K562 (cell line): ENCODE measurements around the gene ZNF521. TPM values are rescaled to one million over a fixed set of nuclear protein-coding genes. Genes with fewer than 3 reads are reported as not detected.

Source experiments
- ATAC-seq: fragments of 200-7000 bp; cut with Tn5 transposase; 3 replicates; pipeline ENCODE4 v1.9.1; 2020; ENCODE audit warnings: moderate library complexity
- BruUV-seq: library from RNA; stranded (reverse); fragments of 400-500 nt; replicated peaks from 2 replicates; lab custom pipeline; 2021; lab: Mats Ljungman, UMichigan
- CTCF ChIA-PET: fragments of 300-600 bp; formaldehyde crosslinking; extraction: SDS; loops from one replicate; lab custom pipeline; 2021; ENCODE audit warnings: low intra/inter-chr PET ratio; lab: Yijun Ruan, JAX
- POLR2A ChIA-PET: fragments of 300-600, 350-650 bp; sonication (Branson Sonifier 250); formaldehyde crosslinking; extraction: SDS; loops from one replicate; lab custom pipeline; 2021; ENCODE audit warnings: antibody characterized with exemption, inconsistent platforms; lab: Yijun Ruan, JAX
- DNase-seq, 4 experiments: peaks; one replicate each; pipeline versions ENCODE4 v3.0.0 to v3.0.0-alpha.2; 2011 to 2018; ENCODE audit warnings: low spot score in 3 of 4, mixed read lengths in 3 of 4; ENCODE audit errors: extremely low read depth in 1 of 4
- FAIRE-seq: peaks from 2 replicates; lab custom pipeline; 2011; peaks lifted over from hg19 to GRCh38; lab: Jason Lieb, UNC
- H2AFZ ChIP-seq: 2 replicates; pipeline ENCODE4 v1.6.0; 2011; ENCODE audit warnings: low read depth, low read length, control low read depth, inconsistent platforms
- H3K27ac ChIP-seq: fragments of 200-600 bp; 3 replicates; pipeline ENCODE4 v1.8.0; 2011; ENCODE audit warnings: low read depth, mild to moderate bottlenecking, control low read depth, inconsistent platforms, low read length, moderate library complexity, mixed read lengths; ENCODE audit errors: extremely low read depth
- H3K27me3 ChIP-seq, 2 experiments: fragments of 300-600 bp in 1 of 2; 2 replicates in 1 of 2; 3 replicates in 1 of 2; pipeline versions ENCODE4 v1.6.0 to v1.8.0; 2011; ENCODE audit warnings: inconsistent platforms in 2 of 2, low read length in 2 of 2, mild to moderate bottlenecking in 1 of 2, mixed read lengths in 1 of 2, moderate library complexity in 1 of 2; ENCODE audit not compliant: control insufficient read depth in 2 of 2, insufficient read depth in 2 of 2
- H3K36me3 ChIP-seq: fragments of 300-600 bp; 3 replicates; pipeline ENCODE4 v1.8.0; 2011; ENCODE audit warnings: mild to moderate bottlenecking, low read length, inconsistent platforms; ENCODE audit not compliant: control insufficient read depth, insufficient read depth
- H3K4me1 ChIP-seq, 2 experiments: fragments of 200-600 bp in 1 of 2; replicated peaks in 1 of 2; 2 replicates in 1 of 2; 3 replicates in 1 of 2; pipeline versions ENCODE4 v1.5.1 to v1.8.0; 2011; ENCODE audit warnings: inconsistent platforms in 2 of 2, low read length in 2 of 2, mild to moderate bottlenecking in 1 of 2, mixed read lengths in 1 of 2, moderate library complexity in 1 of 2; ENCODE audit not compliant: control insufficient read depth in 2 of 2, insufficient read depth in 2 of 2
- H3K4me2 ChIP-seq: 2 replicates; pipeline ENCODE4 v1.6.1; 2011; ENCODE audit warnings: low read length, control low read depth, inconsistent platforms, mixed read lengths; ENCODE audit not compliant: insufficient read depth
- H3K4me3 ChIP-seq: fragments of 200-600 bp; sonication (generic), shearing (Covaris generic); 2 replicates; pipeline ENCODE4 v1.5.1; 2016; ENCODE audit warnings: control low read depth, inconsistent platforms
- H3K79me2 ChIP-seq: fragments of 200-600 bp; 3 replicates; pipeline ENCODE4 v1.8.0; 2011; ENCODE audit warnings: low read length, inconsistent platforms; ENCODE audit not compliant: control insufficient read depth, insufficient read depth
- H3K9ac ChIP-seq, 2 experiments: 2 replicates each; pipeline versions ENCODE4 v1.6.0 to v1.6.1; 2011; ENCODE audit warnings: low read depth in 2 of 2, low read length in 2 of 2, control low read depth in 1 of 2, inconsistent platforms in 1 of 2, mild to moderate bottlenecking in 1 of 2, mixed read lengths in 1 of 2; ENCODE audit not compliant: insufficient read depth in 1 of 2
- H3K9me1 ChIP-seq: one replicate; pipeline ENCODE4 v1.6.0; 2011; ENCODE audit warnings: inconsistent platforms, mild to moderate bottlenecking, low read length, moderate library complexity; ENCODE audit not compliant: control insufficient read depth, insufficient read depth
- H3K9me3 ChIP-seq: replicated peaks from 2 replicates; pipeline ENCODE4 v1.5.1; 2011; ENCODE audit warnings: low read depth, low read length, inconsistent platforms; ENCODE audit not compliant: control insufficient read depth, insufficient read depth
- H4K20me1 ChIP-seq: replicated peaks from 2 replicates; pipeline ENCODE4 v1.6.1; 2011; ENCODE audit warnings: low read length, inconsistent platforms, mixed read lengths; ENCODE audit not compliant: control insufficient read depth, insufficient read depth
- CBX3 ChIP-seq, 2 experiments: IDR thresholded peaks; 1 replicate in 1 of 2; 2 replicates in 1 of 2; pipeline ENCODE4 v1.6.1; 2012; ENCODE audit warnings: inconsistent platforms in 2 of 2, low read length in 2 of 2, borderline replicate concordance in 1 of 2, control low read depth in 1 of 2
- DDX20 ChIP-seq: fragments of 450-650 bp; IDR thresholded peaks from 2 replicates; pipeline ENCODE4 v1.6.1; 2016; ENCODE audit warnings: missing genetic modification characterization, low read depth, mild to moderate bottlenecking, missing compliant biosample characterization, moderate library complexity
- ELK1 ChIP-seq: sonication (generic); formaldehyde crosslinking; IDR thresholded peaks from 2 replicates; pipeline ENCODE4 v1.8.1; 2022; ENCODE audit warnings: missing genetic modification reagents
- ETS2 ChIP-seq: IDR thresholded peaks from 2 replicates; pipeline ENCODE4 v1.6.1; 2016; ENCODE audit warnings: borderline replicate concordance, missing genetic modification characterization, mild to moderate bottlenecking, moderate library complexity, missing compliant biosample characterization; ENCODE audit not compliant: poor library complexity, severe bottlenecking
- FUS ChIP-seq: fragments of 200-400 bp; formaldehyde crosslinking; optimal IDR thresholded peaks from 2 replicates; pipeline ENCODE3; 2017; ENCODE audit warnings: low read depth, low read length
- RBM39 ChIP-seq: fragments of 200-400 bp; formaldehyde crosslinking; optimal IDR thresholded peaks from 2 replicates; pipeline ENCODE3; 2018; ENCODE audit warnings: low read depth, low read length
- RERE ChIP-seq: sonication (generic); formaldehyde crosslinking; IDR thresholded peaks from 2 replicates; pipeline ENCODE4 v1.8.0; 2023; ENCODE audit warnings: missing genetic modification reagents, mild to moderate bottlenecking, borderline replicate concordance
- ZKSCAN3 ChIP-seq: fragments of 250-450 bp; sonication (Bioruptor Pico); IDR thresholded peaks from 2 replicates; pipeline ENCODE4 v1.4.0; 2020
- ZNF23 ChIP-seq: fragments of 250-450 bp; sonication (Bioruptor Pico); IDR thresholded peaks from 2 replicates; pipeline ENCODE4 v1.4.0; 2020; ENCODE audit warnings: mild to moderate bottlenecking
- ZNF696 ChIP-seq: fragments of 250-450 bp; sonication (Bioruptor Pico); conservative IDR thresholded peaks from 2 replicates; pipeline ENCODE4 v1.4.0; 2020; ENCODE audit warnings: mild to moderate bottlenecking, moderate library complexity
- WGBS: fragments of 100-300 bp; shearing (Covaris generic); methylation state at CpG from one replicate; pipeline ENCODE4 v1.1.6; 2016; ENCODE audit warnings: low coverage, mixed read lengths; ENCODE audit not compliant: insufficient coverage; ENCODE audit errors: missing lambda C conversion rate; 5-methylcytosine and 5-hydroxymethylcytosine counted together
- in situ Hi-C: fragments of 300-500 bp; cut with MboI; formaldehyde crosslinking; loops from 4 replicates; pipeline ENCODE4 v1.15.0; 2018; ENCODE audit warnings: inconsistent platforms, mixed read lengths
- intact Hi-C: fragments of 100-400 bp; cut with micrococcal nuclease; formaldehyde crosslinking; loops from 2 replicates; pipeline ENCODE4 v1.14.2; 2022
- polyA plus RNA-seq, 8 experiments: library from polyadenylated mRNA; depleted of rRNA in 4 of 8; stranded (reverse) in 5 of 8; unstranded in 3 of 8; fragments of >200 nt; fragmentation: Nextera tagmentation in 2 of 8; fragmentation: Illumina TruSeq in 1 of 8; extraction: Ambion mirVana in 2 of 8; extraction: Trizol in 1 of 8; gene quantifications; 2 replicates each; pipeline versions ENCODE4 v1.2.1 to v1.2.3, GENCODE V29; 2011 to 2014; ENCODE audit warnings: inconsistent platforms in 1 of 8, missing spikeins in 1 of 8
- total RNA-seq, 7 experiments: library from RNA; depleted of rRNA in 6 of 7; stranded (reverse); fragments of >200 nt in 6 of 7; fragmentation: Illumina TruSeq in 2 of 7; extraction: Trizol in 2 of 7; gene quantifications; 2 replicates each; pipeline versions ENCODE4 v1.2.1 to v1.2.3, GENCODE V29; 2011 to 2021; ENCODE audit warnings: low replicate concordance in 1 of 7

ZNF521 gene
- total and polyA plus RNA-seq, 9 of the 15 experiments (the other 6 are each of a cell fraction or from before 2014, with no cell fraction given): 1.2 to 5.8 (median 1.6) TPM

- H3K27ac ChIP-seq: no peak overlapping the region
- DNase-seq: no peak
- ATAC-seq: no peak
- BruUV-seq: no TSS peak
- no peaks in the 10 kb centered on the region for H3K4me1 ChIP-seq
- intact Hi-C loops: no loop called here
- ChIA-PET POLR2A (no interaction called here), CTCF (no interaction called here)
- H4K20me1 ChIP-seq: no peaks in the 10 kb centered on the region
- in situ Hi-C loops: no loop called here
- 0% methylated on average over 9 of the region's 9 CpGs for WGBS
- H3K4me3 ChIP-seq: no peak overlapping the region
- TF ChIP-seq CBX3 (IDR thresholded peaks at IDR 0.05; ENCODE audit: borderline replicate concordance in 1 of 2, low read length in 2 of 2) (no peak), RERE (CRISPR knock-in tag) (no peak), FUS (no peak), ZNF696 (CRISPR knock-in tag) (no peak), ZKSCAN3 (CRISPR knock-in tag) (no peak), ETS2 (tag) (no peak), ELK1 (no peak), ZNF23 (CRISPR knock-in tag) (no peak), DDX20 (tag) (no peak), RBM39 (no peak)
- FAIRE-seq: no peak
- no peak overlapping the region for H3K4me2 ChIP-seq
- H3K27me3 ChIP-seq: peaks cover 0 to 5% of the 10 kb centered on the region in 2 experiments; a peak in 2 of 5 replicates
- H3K9me1 ChIP-seq: no peaks in the 10 kb centered on the region
- H3K9ac ChIP-seq: no peak overlapping the region
- no peaks in the 10 kb centered on the region for H3K79me2 ChIP-seq
- H3K9me3 ChIP-seq: no peaks in the 10 kb centered on the region
- no peak overlapping the region for H2AFZ ChIP-seq
- no peaks in the 10 kb centered on the region for H3K36me3 ChIP-seq
These were observed 304.0 kb downstream of the ZNF521 start for GRCh38 chr18:25047983-25048382.
